ENCODE results near the gene PPP1R2.

Gene PPP1R2

DNA sequence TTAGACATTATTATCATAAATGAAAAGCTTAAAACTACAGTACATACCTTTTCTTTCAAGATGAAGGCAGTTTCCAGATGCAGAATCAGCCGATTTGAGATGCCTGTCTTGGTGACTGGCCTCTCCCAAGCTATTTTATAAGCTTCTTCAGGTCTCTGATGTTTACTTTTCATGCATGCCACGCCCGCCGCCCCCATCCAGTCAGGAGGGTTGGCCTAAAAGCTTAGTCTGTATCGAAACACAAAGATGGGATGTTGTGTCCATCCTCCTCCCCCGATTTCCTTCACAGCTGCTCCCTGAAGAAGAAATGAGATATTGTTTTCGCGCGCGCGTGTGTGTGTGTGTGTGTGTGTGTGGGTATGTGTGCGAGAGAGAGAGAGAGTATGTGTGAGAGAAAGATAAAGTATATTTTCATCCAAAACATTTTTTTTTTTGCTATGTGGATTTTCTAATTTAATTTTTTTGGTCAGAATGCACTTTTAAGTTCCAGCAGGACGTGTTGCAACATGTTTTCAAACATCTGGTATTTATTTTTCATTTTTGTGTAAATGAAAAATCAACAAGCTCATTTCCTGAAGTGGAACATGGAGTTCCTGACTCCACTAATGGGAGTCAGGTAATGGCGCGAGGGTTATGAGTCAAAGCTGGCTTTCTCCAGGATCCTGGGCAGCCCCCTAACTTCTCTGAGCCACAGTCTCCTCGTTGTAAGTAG is 40.9 kb upstream of the PPP1R2 start, which contains the start of gene APOD:
TSS of gene APOD (minus strand) at position 110 of the 712 bp plus-strand sequence. CDS start 4,479 bp downstream, outside the sequence.
- Histone ChIP-seq H3K79me2 (ENCODE audit: control insufficient read depth, low read length) (no peaks in the 10 kb centered on the region), H3K4me2 (ENCODE audit: low read length) (no peak within 1 kb of the TSS), H3K27ac (ENCODE audit: low read depth, low read length) (no peak within 1 kb of the TSS), H3K4me1 (ENCODE audit: control insufficient read depth, low read length) (peaks cover 14% of the 10 kb centered on the region), H3K4me3 (ENCODE audit: low read length) (no peak within 1 kb of the TSS), H3K9me3 (ENCODE audit: control insufficient read depth, insufficient read depth, low read length) (no peaks in the 10 kb centered on the region), H3F3A (ENCODE audit: control insufficient read depth, insufficient read depth) (no peaks in the 10 kb centered on the region), H3K27me3 (ENCODE audit: control insufficient read depth, low read length) (no peaks in the 10 kb centered on the region), H3K9me2 (replicated peaks; ENCODE audit: control insufficient read depth, low read length) (no peaks in the 10 kb centered on the region), H3K36me3 (ENCODE audit: control insufficient read depth, low read length) (no peaks in the 10 kb centered on the region), H4K20me1 (ENCODE audit: control insufficient read depth, insufficient read depth, low read depth, low read length) (no peaks in the 10 kb centered on the region)
- TF ChIP-seq, protein P1, sequence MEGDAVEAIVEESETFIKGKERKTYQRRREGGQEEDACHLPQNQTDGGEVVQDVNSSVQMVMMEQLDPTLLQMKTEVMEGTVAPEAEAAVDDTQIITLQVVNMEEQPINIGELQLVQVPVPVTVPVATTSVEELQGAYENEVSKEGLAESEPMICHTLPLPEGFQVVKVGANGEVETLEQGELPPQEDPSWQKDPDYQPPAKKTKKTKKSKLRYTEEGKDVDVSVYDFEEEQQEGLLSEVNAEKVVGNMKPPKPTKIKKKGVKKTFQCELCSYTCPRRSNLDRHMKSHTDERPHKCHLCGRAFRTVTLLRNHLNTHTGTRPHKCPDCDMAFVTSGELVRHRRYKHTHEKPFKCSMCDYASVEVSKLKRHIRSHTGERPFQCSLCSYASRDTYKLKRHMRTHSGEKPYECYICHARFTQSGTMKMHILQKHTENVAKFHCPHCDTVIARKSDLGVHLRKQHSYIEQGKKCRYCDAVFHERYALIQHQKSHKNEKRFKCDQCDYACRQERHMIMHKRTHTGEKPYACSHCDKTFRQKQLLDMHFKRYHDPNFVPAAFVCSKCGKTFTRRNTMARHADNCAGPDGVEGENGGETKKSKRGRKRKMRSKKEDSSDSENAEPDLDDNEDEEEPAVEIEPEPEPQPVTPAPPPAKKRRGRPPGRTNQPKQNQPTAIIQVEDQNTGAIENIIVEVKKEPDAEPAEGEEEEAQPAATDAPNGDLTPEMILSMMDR (IDR thresholded peaks at IDR 0.05; ENCODE audit: low read depth, low read length, poor library complexity, severe bottlenecking): no peak
- TF ChIP-seq EZH2phosphoT487 (IDR thresholded peaks at IDR 0.05; ENCODE audit: borderline replicate concordance, low read length): no peak

DNA sequence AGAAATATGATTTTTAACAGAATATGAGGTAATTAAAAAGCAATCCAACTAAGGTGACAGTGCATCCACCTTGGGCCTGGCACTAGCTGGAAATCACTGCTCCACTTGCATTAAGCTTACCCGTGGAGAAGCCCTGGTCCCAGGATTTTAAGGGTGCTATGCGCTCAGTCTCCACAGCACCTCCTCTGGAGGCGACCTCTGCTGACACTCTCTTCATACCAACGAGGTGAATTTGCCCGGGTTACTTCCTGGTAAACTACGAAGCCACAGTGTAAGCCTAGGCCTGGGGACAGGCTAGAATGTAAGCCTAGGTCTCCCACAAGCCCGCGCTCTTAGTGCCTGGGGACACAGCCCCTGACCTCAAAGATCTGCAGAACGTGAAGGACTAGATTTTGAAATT is 39.8 kb upstream of the PPP1R2 start:
- H3K27ac ChIP-seq (ENCODE audit: low read depth, low read length): no peak overlapping the region
- H3K4me2 ChIP-seq (ENCODE audit: low read length): no peak overlapping the region
- peaks cover 5% of the 10 kb centered on the region for H3K4me1 ChIP-seq (ENCODE audit: control insufficient read depth, low read length)
- H3K9me3 ChIP-seq (ENCODE audit: control insufficient read depth, insufficient read depth, low read length): no peaks in the 10 kb centered on the region
- H4K20me1 ChIP-seq (ENCODE audit: control insufficient read depth, insufficient read depth, low read depth, low read length): no peaks in the 10 kb centered on the region
- H3K36me3 ChIP-seq (ENCODE audit: control insufficient read depth, low read length): no peaks in the 10 kb centered on the region
- no peak overlapping the region for H3K4me3 ChIP-seq (ENCODE audit: low read length)
- no peaks in the 10 kb centered on the region for H3K79me2 ChIP-seq (ENCODE audit: control insufficient read depth, low read length)
- H3F3A ChIP-seq (ENCODE audit: control insufficient read depth, insufficient read depth): no peaks in the 10 kb centered on the region
- H3K9me2 ChIP-seq (replicated peaks; ENCODE audit: control insufficient read depth, low read length): no peaks in the 10 kb centered on the region
- no peak for TF ChIP-seq EZH2phosphoT487 (IDR thresholded peaks at IDR 0.05; ENCODE audit: borderline replicate concordance, low read length)
- TF ChIP-seq, protein P1 (IDR thresholded peaks at IDR 0.05; ENCODE audit: low read depth, low read length, poor library complexity, severe bottlenecking): no peak
- H3K27me3 ChIP-seq (ENCODE audit: control insufficient read depth, low read length): no peaks in the 10 kb centered on the region

DNA sequence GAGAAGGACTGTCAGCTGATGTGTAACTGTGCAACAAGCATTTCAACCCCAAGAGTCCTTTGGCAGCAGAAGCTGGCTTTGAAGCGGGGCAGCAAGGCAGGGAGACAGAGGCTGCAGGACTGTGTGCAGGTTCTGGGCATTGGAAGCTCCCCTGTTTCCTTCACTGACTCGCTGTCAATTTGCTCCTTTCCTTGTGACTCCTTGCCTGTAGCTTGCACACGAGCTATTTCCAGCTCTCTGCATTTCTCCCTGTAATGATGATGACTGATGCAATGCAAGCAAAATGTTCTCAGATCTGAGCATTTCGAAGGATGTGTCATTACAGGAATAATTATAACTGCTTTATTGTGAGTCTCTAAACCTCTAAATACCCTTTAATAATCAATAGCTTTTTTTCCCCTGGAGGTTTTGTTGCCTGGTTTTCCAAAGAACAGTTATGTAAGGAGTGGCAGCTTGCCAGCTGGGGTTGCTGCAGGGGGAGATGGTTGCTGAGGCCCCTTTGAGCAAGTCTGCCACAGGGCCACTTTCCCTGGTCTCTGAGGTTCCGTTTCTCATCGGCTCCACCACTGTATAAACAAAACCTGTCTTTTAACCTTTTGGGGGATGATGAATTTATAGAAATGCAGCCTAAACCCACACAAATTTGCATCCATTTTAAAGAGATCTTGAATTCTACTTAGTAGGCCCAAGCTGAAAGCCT is 37.8 kb upstream of the PPP1R2 start:
- Histone ChIP-seq H3K9me2 (replicated peaks; ENCODE audit: control insufficient read depth, low read length) (no peaks in the 10 kb centered on the region), H3K4me3 (ENCODE audit: low read length) (no peak overlapping the region), H4K20me1 (ENCODE audit: control insufficient read depth, insufficient read depth, low read depth, low read length) (no peaks in the 10 kb centered on the region), H3K4me1 (ENCODE audit: control insufficient read depth, low read length) (no peaks in the 10 kb centered on the region), H3K36me3 (ENCODE audit: control insufficient read depth, low read length) (no peaks in the 10 kb centered on the region), H3K9me3 (ENCODE audit: control insufficient read depth, insufficient read depth, low read length) (no peaks in the 10 kb centered on the region), H3F3A (ENCODE audit: control insufficient read depth, insufficient read depth) (no peaks in the 10 kb centered on the region), H3K27me3 (ENCODE audit: control insufficient read depth, low read length) (no peaks in the 10 kb centered on the region), H3K79me2 (ENCODE audit: control insufficient read depth, low read length) (no peaks in the 10 kb centered on the region), H3K4me2 (ENCODE audit: low read length) (no peak overlapping the region), H3K27ac (ENCODE audit: low read depth, low read length) (no peak overlapping the region)
- TF ChIP-seq, protein P1 (IDR thresholded peaks at IDR 0.05; ENCODE audit: low read depth, low read length, poor library complexity, severe bottlenecking): no peak
- no peak for TF ChIP-seq EZH2phosphoT487 (IDR thresholded peaks at IDR 0.05; ENCODE audit: borderline replicate concordance, low read length)
